Liver (tissue), 9 donors: Measurements from ENCODE around the gene HTR4. TPM values are rescaled to one million over a fixed set of nuclear protein-coding genes. Genes with fewer than 3 reads are reported as not detected.

Experiments used
- DNase-seq: peaks from one replicate; pipeline ENCODE4 v3.0.0-alpha.2; 2017; ENCODE audit warnings: low spot score
- H3K27ac ChIP-seq, 2 donors: one replicate each; pipeline ENCODE4 v1.7.0; 2013; ENCODE audit warnings: inconsistent platforms in 2 of 2, low read length in 2 of 2, control low read depth in 1 of 2, low read depth in 1 of 2, mild to moderate bottlenecking in 1 of 2
- H3K27me3 ChIP-seq, 4 donors: one replicate each; pipeline versions ENCODE4 v1.6.1 to v1.7.0; 2013; ENCODE audit warnings: low read length in 3 of 4, inconsistent platforms in 1 of 4, mild to moderate bottlenecking in 1 of 4, moderate library complexity in 1 of 4; ENCODE audit not compliant: control insufficient read depth in 4 of 4, insufficient read depth in 4 of 4
- H3K36me3 ChIP-seq, 4 donors: one replicate each; pipeline versions ENCODE4 v1.6.1 to v1.7.0; 2013; ENCODE audit warnings: low read length in 3 of 4, mild to moderate bottlenecking in 3 of 4, low read depth in 1 of 4, moderate library complexity in 1 of 4; ENCODE audit not compliant: control insufficient read depth in 4 of 4, insufficient read depth in 3 of 4
- H3K4me1 ChIP-seq, 4 donors: one replicate each; pipeline versions ENCODE4 v1.6.1 to v1.7.0; 2013; ENCODE audit warnings: low read length in 3 of 4, mild to moderate bottlenecking in 3 of 4, moderate library complexity in 1 of 4; ENCODE audit not compliant: control insufficient read depth in 4 of 4, insufficient read depth in 4 of 4
- H3K4me3 ChIP-seq, 3 donors: one replicate each; pipeline versions ENCODE4 v1.6.1 to v1.7.0; 2013; ENCODE audit warnings: low read length in 3 of 3, control low read depth in 1 of 3, low read depth in 1 of 3, mild to moderate bottlenecking in 1 of 3
- H3K9ac ChIP-seq, 2 donors: one replicate each; pipeline ENCODE4 v1.7.0; 2013; ENCODE audit warnings: low read length in 2 of 2, mild to moderate bottlenecking in 2 of 2, moderate library complexity in 2 of 2, control low read depth in 1 of 2, low read depth in 1 of 2
- H3K9me3 ChIP-seq, 4 donors: one replicate each; pipeline versions ENCODE4 v1.6.1 to v1.7.0; 2013; ENCODE audit warnings: low read length in 3 of 4; ENCODE audit not compliant: control insufficient read depth in 4 of 4
- ATF3 ChIP-seq: IDR thresholded peaks from 2 replicates; pipeline ENCODE4 v1.6.1; 2016; ENCODE audit warnings: antibody characterized with exemption
- CTCF ChIP-seq: fragments of 150-350 bp; IDR thresholded peaks from 2 replicates; pipeline ENCODE4 v1.5.1; 2017; ENCODE audit warnings: improper control_type of control experiment, low read depth, low read length; ENCODE audit not compliant: missing input control
- EGR1 ChIP-seq, 2 donors: IDR thresholded peaks; 2 replicates each; pipeline ENCODE4 v1.6.1; 2016 to 2018; ENCODE audit warnings: antibody characterized with exemption in 2 of 2, low read depth in 2 of 2
- FOXA1 ChIP-seq: IDR thresholded peaks from 2 replicates; pipeline ENCODE4 v1.6.1; 2016; ENCODE audit warnings: antibody characterized with exemption
- FOXA2 ChIP-seq: IDR thresholded peaks from 2 replicates; pipeline ENCODE4 v1.6.1; 2016; ENCODE audit warnings: antibody characterized with exemption
- GABPA ChIP-seq, 2 donors: IDR thresholded peaks in 1 of 2; conservative IDR thresholded peaks in 1 of 2; 2 replicates each; pipeline ENCODE4 v1.6.1; 2016; ENCODE audit warnings: antibody characterized with exemption in 2 of 2, mild to moderate bottlenecking in 1 of 2, moderate library complexity in 1 of 2
- JUND ChIP-seq, 2 donors: IDR thresholded peaks; 2 replicates each; pipeline ENCODE4 v1.6.1; 2016; ENCODE audit warnings: antibody characterized with exemption in 2 of 2
- MAX ChIP-seq: IDR thresholded peaks from 2 replicates; pipeline ENCODE4 v1.6.1; 2016; ENCODE audit warnings: antibody characterized with exemption
- NR2F2 ChIP-seq: IDR thresholded peaks from 2 replicates; pipeline ENCODE4 v1.6.1; 2016; ENCODE audit warnings: antibody characterized with exemption
- RAD21 ChIP-seq, 2 donors: IDR thresholded peaks; 2 replicates each; pipeline ENCODE4 v1.6.1; 2016; ENCODE audit warnings: antibody characterized with exemption in 2 of 2, mild to moderate bottlenecking in 2 of 2
- REST ChIP-seq: IDR thresholded peaks from 2 replicates; pipeline ENCODE4 v1.6.1; 2016; ENCODE audit warnings: antibody characterized with exemption, mild to moderate bottlenecking
- RXRA ChIP-seq, 2 donors: IDR thresholded peaks; 2 replicates each; pipeline ENCODE4 v1.6.1; 2017 to 2018; ENCODE audit warnings: antibody characterized with exemption in 2 of 2, mild to moderate bottlenecking in 1 of 2
- SP1 ChIP-seq: IDR thresholded peaks from 2 replicates; pipeline ENCODE4 v1.6.1; 2018; ENCODE audit warnings: antibody characterized with exemption, mild to moderate bottlenecking
- TAF1 ChIP-seq: conservative IDR thresholded peaks from 2 replicates; pipeline ENCODE4 v1.6.1; 2016; ENCODE audit warnings: antibody characterized with exemption, mild to moderate bottlenecking
- ZBTB33 ChIP-seq: IDR thresholded peaks from 2 replicates; pipeline ENCODE4 v1.6.1; 2016; ENCODE audit warnings: antibody characterized with exemption
- WGBS: extraction: QIAGEN DNeasy Blood & Tissue Kit; methylation state at CpG from one replicate; pipeline ENCODE4 v1.1.7; 2013; 5-methylcytosine and 5-hydroxymethylcytosine counted together
- polyA plus RNA-seq, 2 donors: library from polyadenylated mRNA; stranded (reverse) in 1 of 2; unstranded in 1 of 2; fragments of 200-250 nt in 1 of 2; fragments of >200 nt in 1 of 2; fragmentation: Nextera tagmentation in 1 of 2; extraction: Ambion mirVana in 1 of 2; gene quantifications; one replicate each; pipeline versions ENCODE4 v1.2.1 to v1.2.3, GENCODE V29; 2013 to 2015
- total RNA-seq, 2 donors: library from RNA; depleted of rRNA; stranded (reverse); fragments of >200 nt; gene quantifications; one replicate each; pipeline ENCODE4 v1.2.3, GENCODE V29; 2014
- donor health status: healthy.
- donor health status: healthy.
- donor health status: healthy.
- donor health status: healthy.
- donor health status: healthy.

The HTR4 gene
- total and polyA plus RNA-seq, 4 donors, result 0.19 to 2.4 (median 0.98) TPM

- 90% methylated on average over 2 of the region's 2 CpGs for WGBS
Measured at GRCh38 chr5:148509893-148510292, 144.4 kb downstream of the HTR4 start.

GRCh38 chr5:148507648-148508047, 146.7 kb downstream of the HTR4 start:
- H3K27me3 ChIP-seq, result no peaks in the 10 kb centered on the region
- no peak for DNase-seq
- H3K9ac ChIP-seq, result no peak overlapping the region
- H3K27ac ChIP-seq, result no peak overlapping the region
- no peaks in the 10 kb centered on the region for H3K9me3 ChIP-seq
- WGBS, result 90% methylated on average over 3 of the region's 3 CpGs
- H3K4me1 ChIP-seq, result no peaks in the 10 kb centered on the region
- no peak overlapping the region for H3K4me3 ChIP-seq
- H3K36me3 ChIP-seq, result no peaks in the 10 kb centered on the region
- TF ChIP-seq FOXA1 (no peak), RXRA (IDR thresholded peaks at IDR 0.05) (no peak), ATF3 (no peak), TAF1 (no peak), FOXA2 (no peak), SP1 (no peak), EGR1 (IDR thresholded peaks at IDR 0.05; ENCODE audit: low read depth in 2 of 2) (no peak), RAD21 (IDR thresholded peaks at IDR 0.05) (no peak), ZBTB33 (no peak), GABPA (IDR thresholded peaks at IDR 0.05 in 1 of 2, conservative IDR thresholded peaks at IDR 0.05 in 1 of 2) (no peak)

More at GRCh38 chr5:148509893-148510292, 144.4 kb downstream of the HTR4 start:
- Histone ChIP-seq H3K4me1 (no peaks in the 10 kb centered on the region), H3K9me3 (no peaks in the 10 kb centered on the region), H3K27ac (no peak overlapping the region), H3K9ac (no peak overlapping the region), H3K4me3 (no peak overlapping the region), H3K27me3 (no peaks in the 10 kb centered on the region), H3K36me3 (no peaks in the 10 kb centered on the region)
- no peak for TF ChIP-seq ATF3
- no peak for TF ChIP-seq TAF1
- no peak for TF ChIP-seq JUND (IDR thresholded peaks at IDR 0.05)
- TF ChIP-seq GABPA (IDR thresholded peaks at IDR 0.05 in 1 of 2, conservative IDR thresholded peaks at IDR 0.05 in 1 of 2), result no peak
- TF ChIP-seq NR2F2, result no peak
- TF ChIP-seq MAX, result no peak
- no peak for TF ChIP-seq CTCF
- TF ChIP-seq REST, result no peak
- no peak for TF ChIP-seq FOXA1
- TF ChIP-seq RXRA (IDR thresholded peaks at IDR 0.05), result no peak
- no peak for DNase-seq
